Chondrocyte (in vitro differentiated cells): Measurements from ENCODE around the gene LRBA. TPM values are rescaled to one million over a fixed set of nuclear protein-coding genes. Genes with fewer than 3 reads are reported as not detected.

Experiments used
- DNase-seq: peaks from one replicate; pipeline ENCODE4 v3.0.0; 2021; ENCODE audit warnings: mixed read lengths, low spot score
- H3K27ac Mint-ChIP-seq: one replicate; pipeline ENCODE4 v1.8.0; 2021; ENCODE audit warnings: mild to moderate bottlenecking, moderate library complexity, mixed read lengths; ENCODE audit not compliant: unreplicated experiment
- H3K27me3 Mint-ChIP-seq: 2 replicates; pipeline ENCODE4 v1.8.0; 2021; ENCODE audit warnings: low read depth, mixed read lengths
- H3K36me3 Mint-ChIP-seq: 2 replicates; pipeline ENCODE4 v1.8.0; 2021; ENCODE audit warnings: low read depth, mixed read lengths
- H3K4me1 Mint-ChIP-seq: 2 replicates; pipeline ENCODE4 v1.8.0; 2021; ENCODE audit warnings: low read depth, mild to moderate bottlenecking, mixed read lengths
- H3K4me3 Mint-ChIP-seq: one replicate; pipeline ENCODE4 v1.8.0; 2021; ENCODE audit warnings: mild to moderate bottlenecking, moderate library complexity, mixed read lengths; ENCODE audit not compliant: unreplicated experiment
- H3K9me3 Mint-ChIP-seq: 2 replicates; pipeline ENCODE4 v1.8.0; 2021; ENCODE audit warnings: low read depth, mixed read lengths
- total RNA-seq: library from RNA; stranded (reverse); gene quantifications from 3 replicates; pipeline ENCODE4 v1.2.1, GENCODE V29; 2021
- TF ChIP-seq, protein P1 (sequence below): fragments of 200-600 bp; sonication (generic); IDR thresholded peaks from 2 replicates; pipeline ENCODE4 v1.5.0; 2021; ENCODE audit warnings: antibody characterized with exemption, mild to moderate bottlenecking, moderate library complexity

Gene LRBA
- total RNA-seq, 1 donor from 2014 or later: 19.7 TPM

DNA sequence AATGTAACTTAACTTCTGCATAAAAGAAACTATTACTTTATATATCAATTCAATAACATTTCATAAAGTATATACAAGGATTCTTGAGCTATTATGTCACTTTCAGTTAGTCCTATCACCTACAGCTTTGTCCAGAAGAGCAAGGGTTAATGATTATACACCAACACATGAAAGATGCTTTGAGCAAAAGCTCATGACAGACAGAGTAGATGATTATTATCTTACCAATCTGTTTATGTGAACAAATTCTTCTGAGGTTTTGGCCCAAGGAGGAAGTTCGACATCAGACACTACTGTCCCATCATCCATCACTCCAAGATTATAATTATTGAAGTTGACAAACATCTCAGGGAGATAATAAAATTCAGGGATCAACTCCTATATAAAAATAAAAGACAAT is 599.9 kb downstream of the LRBA start:
- Mint-ChIP-seq H3K9me3 (no peaks in the 10 kb centered on the region), H3K36me3 (no peaks in the 10 kb centered on the region), H3K4me3 (no peak overlapping the region), H3K4me1 (peaks cover 4% of the 10 kb centered on the region), H3K27ac (no peak overlapping the region), H3K27me3 (no peaks in the 10 kb centered on the region)
- TF ChIP-seq, protein P1, sequence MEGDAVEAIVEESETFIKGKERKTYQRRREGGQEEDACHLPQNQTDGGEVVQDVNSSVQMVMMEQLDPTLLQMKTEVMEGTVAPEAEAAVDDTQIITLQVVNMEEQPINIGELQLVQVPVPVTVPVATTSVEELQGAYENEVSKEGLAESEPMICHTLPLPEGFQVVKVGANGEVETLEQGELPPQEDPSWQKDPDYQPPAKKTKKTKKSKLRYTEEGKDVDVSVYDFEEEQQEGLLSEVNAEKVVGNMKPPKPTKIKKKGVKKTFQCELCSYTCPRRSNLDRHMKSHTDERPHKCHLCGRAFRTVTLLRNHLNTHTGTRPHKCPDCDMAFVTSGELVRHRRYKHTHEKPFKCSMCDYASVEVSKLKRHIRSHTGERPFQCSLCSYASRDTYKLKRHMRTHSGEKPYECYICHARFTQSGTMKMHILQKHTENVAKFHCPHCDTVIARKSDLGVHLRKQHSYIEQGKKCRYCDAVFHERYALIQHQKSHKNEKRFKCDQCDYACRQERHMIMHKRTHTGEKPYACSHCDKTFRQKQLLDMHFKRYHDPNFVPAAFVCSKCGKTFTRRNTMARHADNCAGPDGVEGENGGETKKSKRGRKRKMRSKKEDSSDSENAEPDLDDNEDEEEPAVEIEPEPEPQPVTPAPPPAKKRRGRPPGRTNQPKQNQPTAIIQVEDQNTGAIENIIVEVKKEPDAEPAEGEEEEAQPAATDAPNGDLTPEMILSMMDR: no peak
- no peak for DNase-seq

DNA sequence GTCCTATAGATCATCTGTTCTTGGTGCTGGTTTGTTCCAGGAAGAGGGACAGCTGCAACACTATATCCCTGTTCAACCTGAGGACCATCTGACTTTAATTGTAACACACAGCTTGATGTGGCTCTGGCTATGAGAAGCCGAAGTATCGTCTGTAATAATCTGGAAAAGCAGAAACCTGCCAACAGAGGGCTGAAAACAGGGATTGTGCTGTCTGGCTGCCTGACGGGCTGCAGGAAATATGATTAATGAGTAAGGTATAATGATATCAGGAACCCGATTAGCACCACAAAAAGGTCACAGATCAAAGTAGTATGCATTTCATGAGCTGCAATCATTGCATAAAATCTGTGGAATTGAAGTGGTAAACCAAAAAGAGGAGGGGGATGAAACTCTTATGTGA is 603.6 kb downstream of the LRBA start:
- no peak for DNase-seq
- TF ChIP-seq, protein P1: peak; percentile 30
- H3K4me1 Mint-ChIP-seq: peaks cover 4% of the 10 kb centered on the region
- H3K4me3 Mint-ChIP-seq: no peak overlapping the region
- H3K27ac Mint-ChIP-seq: no peak overlapping the region
- H3K27me3 Mint-ChIP-seq: no peaks in the 10 kb centered on the region
- H3K36me3 Mint-ChIP-seq: no peaks in the 10 kb centered on the region
- no peaks in the 10 kb centered on the region for H3K9me3 Mint-ChIP-seq

DNA sequence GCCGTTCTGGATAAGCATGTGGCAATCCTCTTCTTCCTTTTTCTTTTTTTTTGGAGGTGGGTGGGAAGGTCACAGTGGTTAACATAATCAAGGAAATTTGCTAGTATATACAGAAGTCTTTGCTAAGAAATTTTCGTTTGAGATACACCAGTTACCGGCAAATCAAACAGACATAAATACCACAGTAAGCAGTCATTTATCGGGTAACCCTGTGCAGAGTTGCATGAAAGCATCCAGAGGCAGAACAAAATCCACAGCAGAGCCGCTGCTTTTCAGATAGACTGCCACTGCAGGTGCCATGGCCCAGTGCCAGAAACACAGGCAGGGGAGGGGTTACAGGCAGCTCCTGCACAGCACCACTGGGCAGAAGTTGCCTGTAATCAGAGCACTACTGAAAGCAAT is 612.2 kb downstream of the LRBA start:
- no peaks in the 10 kb centered on the region for H3K9me3 Mint-ChIP-seq
- H3K4me3 Mint-ChIP-seq: no peak overlapping the region

DNA sequence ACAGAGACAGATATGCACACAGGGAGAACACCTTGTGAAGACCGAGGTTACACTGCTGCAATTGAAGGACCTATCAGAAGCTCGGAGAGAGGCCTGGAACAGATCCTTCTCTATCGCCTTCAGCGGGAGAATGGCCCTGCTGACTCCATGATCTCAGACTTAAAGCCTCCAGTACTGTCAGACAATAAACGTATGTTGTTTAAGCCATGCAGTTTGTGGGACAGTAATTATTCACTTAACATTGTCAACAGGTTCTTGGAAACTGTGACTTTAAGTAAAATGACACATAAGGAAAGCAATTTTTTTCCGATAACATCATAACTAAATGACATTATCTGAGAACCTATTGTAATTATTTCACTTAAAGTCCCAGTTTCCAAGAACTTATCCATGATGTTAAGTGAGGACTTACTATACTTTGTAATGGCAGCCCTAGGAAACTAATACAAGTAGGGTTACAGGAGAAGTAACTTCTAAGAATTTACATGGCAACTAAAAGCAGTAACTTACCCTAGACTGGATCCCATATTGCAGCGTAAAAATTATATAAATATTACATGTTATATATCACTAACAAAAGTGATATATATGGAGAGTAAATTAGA is 613.9 kb downstream of the LRBA start:
- Mint-ChIP-seq H3K4me1 (no peaks in the 10 kb centered on the region), H3K27me3 (no peaks in the 10 kb centered on the region), H3K27ac (no peak overlapping the region), H3K9me3 (no peaks in the 10 kb centered on the region), H3K36me3 (no peaks in the 10 kb centered on the region), H3K4me3 (no peak overlapping the region)
- TF ChIP-seq, protein P1: no peak
- no peak for DNase-seq

More for the DNA sequence above, 612.2 kb downstream of the LRBA start:
- Mint-ChIP-seq H3K27ac (no peak overlapping the region), H3K4me1 (no peaks in the 10 kb centered on the region), H3K27me3 (no peaks in the 10 kb centered on the region), H3K36me3 (no peaks in the 10 kb centered on the region)
- no peak for DNase-seq
- TF ChIP-seq, protein P1: no peak

DNA sequence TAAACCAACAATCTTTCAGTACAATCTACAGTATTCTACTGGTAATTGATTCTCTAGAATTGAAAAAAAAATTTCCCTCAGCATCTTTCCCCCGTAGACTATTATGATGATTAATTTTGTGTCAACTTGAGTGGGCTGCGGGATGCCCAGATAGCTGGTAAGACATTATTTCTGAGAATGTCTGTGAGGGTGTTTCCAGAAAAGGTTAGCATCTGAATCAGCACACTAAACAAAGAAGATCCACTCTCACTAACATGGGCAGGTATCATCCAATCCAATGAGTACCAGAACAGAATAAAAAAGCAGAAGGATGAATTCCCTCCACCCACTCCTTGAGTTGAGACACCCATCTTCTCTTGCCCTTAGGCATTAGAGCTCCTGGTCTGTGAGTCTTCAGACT is 619.2 kb downstream of the LRBA start:
- Mint-ChIP-seq H3K27me3 (no peaks in the 10 kb centered on the region), H3K4me3 (no peak overlapping the region), H3K27ac (no peak overlapping the region), H3K36me3 (peaks cover 8% of the 10 kb centered on the region), H3K9me3 (peaks cover 12% of the 10 kb centered on the region), H3K4me1 (no peaks in the 10 kb centered on the region)
- TF ChIP-seq, protein P1: no peak
- DNase-seq: no peak
